ENCODE data around the gene CCDC93. TPM values are rescaled to one million over a fixed set of nuclear protein-coding genes. Genes with fewer than 3 reads are reported as not detected.

The CCDC93 gene
- total and polyA plus RNA-seq, 2 of the 4 experiments (the other 2 are of a cell fraction): 8.1 to 17.2 TPM

DNA sequence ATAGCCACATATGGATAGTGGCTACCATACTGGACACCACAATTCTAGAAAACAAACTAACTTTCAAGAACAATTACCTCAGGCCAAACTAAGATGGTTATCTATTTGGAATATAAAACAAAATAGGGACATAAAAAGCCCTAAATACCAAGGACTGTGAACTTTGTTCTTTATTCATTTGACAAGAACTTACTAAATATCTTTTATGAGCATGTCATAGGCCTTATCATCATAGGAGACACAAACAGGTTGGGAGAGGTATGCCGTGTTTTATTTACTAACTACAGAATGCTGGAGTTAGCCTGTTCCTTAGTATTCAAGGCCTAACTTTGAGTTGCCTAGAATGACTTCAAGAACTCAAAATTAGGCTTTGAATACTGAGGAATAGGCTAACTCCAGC lies 32.1 kb downstream of the CCDC93 start:
- no peak for DNase-seq
- H3K27ac ChIP-seq (ENCODE audit: insufficient read depth, low read length): no peak overlapping the region
- CTCF ChIA-PET: no interaction called here

More for the DNA sequence above, 32.1 kb downstream of the CCDC93 start:
- H3K4ac ChIP-seq (ENCODE audit: low read depth, low read length): no peak overlapping the region
- POLR2A ChIA-PET (ENCODE audit: unreplicated experiment): no interaction called here
- dilution Hi-C loops (cut with HindIII; ENCODE audit: low sequenced_read_pairs, unreplicated experiment) (no loop called here), in situ Hi-C loops (cut with MboI; ENCODE audit: low sequenced_read_pairs) (no loop called here), intact Hi-C loops (cut with micrococcal nuclease) (no loop called here)
- no peak overlapping the region for H3K14ac ChIP-seq (replicated peaks; ENCODE audit: low read depth, low read length)
- H2AFZ ChIP-seq (replicated peaks; ENCODE audit: low read length, poor library complexity): no peak overlapping the region
- peaks cover 12% of the 10 kb centered on the region for H3K4me1 ChIP-seq (ENCODE audit: control insufficient read depth, insufficient read depth, low read length)
- H4K20me1 ChIP-seq (ENCODE audit: insufficient read depth, low read length): no peaks in the 10 kb centered on the region; the same call in 1 of the 2 replicates
- H3K4me2 ChIP-seq (ENCODE audit: low read depth, low read length): no peak overlapping the region
- H4K8ac ChIP-seq (ENCODE audit: low read depth in 2 of 2, low read length in 2 of 2): no peak overlapping the region
- peaks cover 6% of the 10 kb centered on the region; the same call in 1 of the 2 replicates for H3K9me1 ChIP-seq (ENCODE audit: insufficient read depth, low read length)
- TF ChIP-seq RCOR1 (IDR thresholded peaks at IDR 0.05; ENCODE audit: insufficient replicate concordance, low read length) (no peak), SMC3 (IDR thresholded peaks at IDR 0.05; ENCODE audit: low read depth, low read length) (no peak)
- no peak overlapping the region for H4K91ac ChIP-seq (ENCODE audit: insufficient read depth, low read depth, low read length)
- no peak overlapping the region for H2AK5ac ChIP-seq (ENCODE audit: low read depth, low read length)
- H2AK9ac ChIP-seq (replicated peaks; ENCODE audit: low read depth, low read length, poor library complexity): no peak overlapping the region
- H3K36me3 ChIP-seq (ENCODE audit: control insufficient read depth, insufficient read depth, low read length): peaks cover 11% of the 10 kb centered on the region
- H3K9ac ChIP-seq (ENCODE audit: low read depth, low read length): no peak overlapping the region
- no peak overlapping the region for H2BK15ac ChIP-seq (ENCODE audit: low read depth, low read length)
- no peak overlapping the region for H3K18ac ChIP-seq (ENCODE audit: low read depth, low read length)
- H4K5ac ChIP-seq (ENCODE audit: low read depth, low read length): no peak overlapping the region
- H3K56ac ChIP-seq (ENCODE audit: extremely low read depth, insufficient read depth, low read length): no peak overlapping the region
- H3K23ac ChIP-seq (ENCODE audit: low read depth, low read length): no peak overlapping the region
- no CpG with 5 or more reads among the region's 1 CpG for WGBS, 2 experiments (ENCODE audit: extremely low coverage in 2 of 2, insufficient read length in 1 of 2)
- H3K79me1 ChIP-seq (ENCODE audit: low read depth in 1 of 2, low read length in 2 of 2): peaks cover 2 to 12% of the 10 kb centered on the region in 2 experiments; a peak in 2 of 4 replicates
- H3K9me3 ChIP-seq (ENCODE audit: control insufficient read depth, insufficient read depth, low read length): no peaks in the 10 kb centered on the region
- no peak overlapping the region for H2BK5ac ChIP-seq (ENCODE audit: low read depth, low read length, poor library complexity, severe bottlenecking)
- H2BK20ac ChIP-seq (ENCODE audit: low read depth, low read length): no peak overlapping the region
- ATAC-seq (ENCODE audit: low read depth): no peak
- H2BK120ac ChIP-seq (ENCODE audit: low read depth, low read length): no peak overlapping the region
- H3K27me3 ChIP-seq (ENCODE audit: control insufficient read depth, insufficient read depth, low read length): no peaks in the 10 kb centered on the region
- no TSS peak for BruUV-seq (replicated peaks)
- no peak overlapping the region for H3K4me3 ChIP-seq (ENCODE audit: insufficient read depth, low read depth, low read length)

All from IMR-90 (cell line).